A549 (cell line): ENCODE measurements around the gene CELF2. TPM values are rescaled to one million over a fixed set of nuclear protein-coding genes. Genes with fewer than 3 reads are reported as not detected.

Source experiments
- ATAC-seq, 2 experiments: fragments of 200-7000 bp in 1 of 2; fragments of >200 bp in 1 of 2; cut with Nextera tagmentation in 1 of 2; cut with Tn5 transposase in 1 of 2; 3 replicates each; pipeline versions ENCODE4 v1.8.0 to v1.9.1; 2018 to 2020; ENCODE audit warnings: mild to moderate bottlenecking in 1 of 2, moderate library complexity in 1 of 2
- CTCF ChIA-PET: fragments of 300-600 bp; sonication (Branson Sonifier 250); formaldehyde crosslinking; extraction: SDS; loops from one replicate; lab custom pipeline; 2021; ENCODE audit warnings: antibody characterized with exemption, inconsistent platforms; lab: Yijun Ruan, JAX
- POLR2A ChIA-PET: fragments of 350-600 bp; formaldehyde crosslinking; extraction: SDS; loops from one replicate; lab custom pipeline; 2021; ENCODE audit warnings: antibody characterized with exemption, inconsistent platforms; lab: Yijun Ruan, JAX
- DNase-seq, 2 experiments: peaks; one replicate each; pipeline versions ENCODE4 v3.0.0 to v3.0.0-alpha.2; 2011 to 2016; ENCODE audit warnings: low read depth in 1 of 2, low spot score in 1 of 2
- FAIRE-seq: peaks from 2 replicates; lab custom pipeline; 2011; peaks lifted over from hg19 to GRCh38; lab: Jason Lieb, UNC
- H3K27ac ChIP-seq, 2 experiments: fragments of >200 bp; sonication (Bioruptor Twin); formaldehyde crosslinking; 3 replicates each; pipeline ENCODE4 v1.5.1; 2016 to 2017
- H3K4me1 ChIP-seq: fragments of >200 bp; sonication (Bioruptor Twin); formaldehyde crosslinking; 3 replicates; pipeline ENCODE4 v1.6.1; 2016
- H3K4me2 ChIP-seq: fragments of >200 bp; sonication (Bioruptor Twin); formaldehyde crosslinking; 3 replicates; pipeline ENCODE4 v1.6.1; 2016
- H3K4me3 ChIP-seq: fragments of >200 bp; sonication (Bioruptor Twin); formaldehyde crosslinking; 3 replicates; pipeline ENCODE4 v1.5.1; 2016
- H3K9me3 ChIP-seq: fragments of >200 bp; sonication (Bioruptor Twin); formaldehyde crosslinking; 3 replicates; pipeline ENCODE4 v1.6.1; 2016
- BHLHE40 ChIP-seq: IDR thresholded peaks from 2 replicates; pipeline ENCODE4 v1.6.1; 2012; ENCODE audit warnings: low read depth, low read length, inconsistent platforms
- E2F6 ChIP-seq: IDR thresholded peaks from 2 replicates; pipeline ENCODE4 v1.6.1; 2012; ENCODE audit warnings: low read depth, borderline replicate concordance
- EHMT2 ChIP-seq: fragments of 200-600 bp; sonication (generic); IDR thresholded peaks from 2 replicates; pipeline ENCODE4 v1.6.1; 2016; ENCODE audit warnings: antibody characterized with exemption, low read depth, mild to moderate bottlenecking, moderate library complexity
- FOXS1 ChIP-seq: fragments of 250-450 bp; sonication (Bioruptor Pico); IDR thresholded peaks from 2 replicates; pipeline ENCODE4 v1.5.0; 2020; ENCODE audit warnings: mild to moderate bottlenecking, moderate library complexity
- HMGXB4 ChIP-seq: fragments of 250-450 bp; sonication (Bioruptor Pico); IDR thresholded peaks from 2 replicates; pipeline ENCODE4 v1.5.0; 2021; ENCODE audit warnings: mild to moderate bottlenecking, moderate library complexity, borderline replicate concordance
- JUN ChIP-seq, 2 experiments: fragments of >200 bp; sonication (Bioruptor Twin); formaldehyde crosslinking; IDR thresholded peaks; 2 replicates in 1 of 2; 3 replicates in 1 of 2; pipeline ENCODE4 v1.6.1; 2016 to 2017
- JUNB ChIP-seq: fragments of >200 bp; sonication (Bioruptor Twin); formaldehyde crosslinking; IDR thresholded peaks from 2 replicates; pipeline ENCODE4 v1.6.1; 2016
- KDM1A ChIP-seq: fragments of 200-600 bp; sonication (generic); IDR thresholded peaks from 2 replicates; pipeline ENCODE4 v1.6.1; 2016; ENCODE audit warnings: low read depth, mild to moderate bottlenecking
- KDM5A ChIP-seq: fragments of 200-600 bp; sonication (generic); IDR thresholded peaks from 2 replicates; pipeline ENCODE4 v1.6.1; 2016; ENCODE audit warnings: antibody characterized with exemption, mild to moderate bottlenecking
- NFE2L2 ChIP-seq: fragments of 150-350 bp; conservative IDR thresholded peaks from 2 replicates; pipeline ENCODE4 v1.6.1; 2014; ENCODE audit warnings: low read length
- NR3C1 ChIP-seq: fragments of >200 bp; sonication (Bioruptor Twin); formaldehyde crosslinking; IDR thresholded peaks from 3 replicates; pipeline ENCODE4 v1.6.1; 2017
- PHF8 ChIP-seq: fragments of 200-600 bp; sonication (generic); IDR thresholded peaks from 2 replicates; pipeline ENCODE4 v1.6.1; 2016; ENCODE audit warnings: low read depth, mild to moderate bottlenecking, antibody characterized with exemption, moderate library complexity, borderline replicate concordance
- RARB ChIP-seq: fragments of 250-450 bp; sonication (Bioruptor Pico); IDR thresholded peaks from 2 replicates; pipeline ENCODE4 v1.8.0; 2021; ENCODE audit warnings: mild to moderate bottlenecking, moderate library complexity
- ZFP36 ChIP-seq: fragments of 450-650 bp; IDR thresholded peaks from 2 replicates; pipeline ENCODE4 v1.6.1; 2014; ENCODE audit warnings: borderline replicate concordance; ENCODE audit not compliant: partially characterized antibody
- ZNF302 ChIP-seq: fragments of 250-450 bp; sonication (Bioruptor Pico); IDR thresholded peaks from 2 replicates; pipeline ENCODE4 v1.9.0; 2021; ENCODE audit warnings: inconsistent platforms, mild to moderate bottlenecking, moderate library complexity
- WGBS: methylation state at CpG from one replicate; pipeline ENCODE4 v1.1.6; 2017; ENCODE audit errors: missing lambda C conversion rate; 5-methylcytosine and 5-hydroxymethylcytosine counted together
- polyA plus RNA-seq, 4 experiments: library from polyadenylated mRNA; depleted of rRNA in 3 of 4; stranded (reverse); fragments of >200 nt; fragmentation: RNase III in 1 of 4; extraction: RNeasy Plus Mini Kit Qiagen cat#74134 plus additional on column Dnase treatment in 1 of 4; gene quantifications; 2 replicates in 3 of 4; 3 replicates in 1 of 4; pipeline ENCODE4 v1.2.3, GENCODE V29; 2011 to 2017
- TF ChIP-seq, protein P1 (sequence below): fragments of 450-650 bp; IDR thresholded peaks from 2 replicates; pipeline ENCODE4 v1.6.1; 2014; ENCODE audit warnings: antibody characterized with exemption
- TF ChIP-seq, protein P2 (sequence below): fragments of >200 bp; sonication (Bioruptor Twin); formaldehyde crosslinking; IDR thresholded peaks from 3 replicates; pipeline ENCODE4 v1.5.1; 2016

The CELF2 gene
- polyA plus RNA-seq, 2 of the 4 experiments (the other 2 are of a cell fraction), result 0.01 to 0.03 TPM

GRCh38 chr10:11013836-11014235, 3.8 kb upstream of the CELF2 start:
- WGBS, result 3% methylated on average over 3 of the region's 3 CpGs
- no peak for FAIRE-seq
- no peak for TF ChIP-seq KDM1A
- no peak for TF ChIP-seq NR3C1
- TF ChIP-seq, protein P1, sequence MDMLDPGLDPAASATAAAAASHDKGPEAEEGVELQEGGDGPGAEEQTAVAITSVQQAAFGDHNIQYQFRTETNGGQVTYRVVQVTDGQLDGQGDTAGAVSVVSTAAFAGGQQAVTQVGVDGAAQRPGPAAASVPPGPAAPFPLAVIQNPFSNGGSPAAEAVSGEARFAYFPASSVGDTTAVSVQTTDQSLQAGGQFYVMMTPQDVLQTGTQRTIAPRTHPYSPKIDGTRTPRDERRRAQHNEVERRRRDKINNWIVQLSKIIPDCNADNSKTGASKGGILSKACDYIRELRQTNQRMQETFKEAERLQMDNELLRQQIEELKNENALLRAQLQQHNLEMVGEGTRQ, result no peak
- TF ChIP-seq, protein P2, sequence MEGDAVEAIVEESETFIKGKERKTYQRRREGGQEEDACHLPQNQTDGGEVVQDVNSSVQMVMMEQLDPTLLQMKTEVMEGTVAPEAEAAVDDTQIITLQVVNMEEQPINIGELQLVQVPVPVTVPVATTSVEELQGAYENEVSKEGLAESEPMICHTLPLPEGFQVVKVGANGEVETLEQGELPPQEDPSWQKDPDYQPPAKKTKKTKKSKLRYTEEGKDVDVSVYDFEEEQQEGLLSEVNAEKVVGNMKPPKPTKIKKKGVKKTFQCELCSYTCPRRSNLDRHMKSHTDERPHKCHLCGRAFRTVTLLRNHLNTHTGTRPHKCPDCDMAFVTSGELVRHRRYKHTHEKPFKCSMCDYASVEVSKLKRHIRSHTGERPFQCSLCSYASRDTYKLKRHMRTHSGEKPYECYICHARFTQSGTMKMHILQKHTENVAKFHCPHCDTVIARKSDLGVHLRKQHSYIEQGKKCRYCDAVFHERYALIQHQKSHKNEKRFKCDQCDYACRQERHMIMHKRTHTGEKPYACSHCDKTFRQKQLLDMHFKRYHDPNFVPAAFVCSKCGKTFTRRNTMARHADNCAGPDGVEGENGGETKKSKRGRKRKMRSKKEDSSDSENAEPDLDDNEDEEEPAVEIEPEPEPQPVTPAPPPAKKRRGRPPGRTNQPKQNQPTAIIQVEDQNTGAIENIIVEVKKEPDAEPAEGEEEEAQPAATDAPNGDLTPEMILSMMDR, result no peak
- no peak for TF ChIP-seq ZNF302 (CRISPR knock-in tag)
- TF ChIP-seq ZFP36, result no peak
- no peak for TF ChIP-seq BHLHE40
- no peak for TF ChIP-seq FOXS1 (CRISPR knock-in tag)
- no peak for TF ChIP-seq RARB (CRISPR knock-in tag)
- TF ChIP-seq HMGXB4 (CRISPR knock-in tag), result no peak
- TF ChIP-seq NFE2L2, result no peak
- no peak for TF ChIP-seq PHF8
- no peak for TF ChIP-seq KDM5A
- TF ChIP-seq, all 56 proteins: peak for 0
- Histone ChIP-seq H3K4me1 (peaks cover 7% of the 10 kb centered on the region; the same call in 1 of the 3 replicates), H3K27ac (no peak overlapping the region), H3K4me3 (no peak overlapping the region), H3K4me2 (no peak overlapping the region), H3K9me3 (no peaks in the 10 kb centered on the region)
- DNase-seq (no peak), ATAC-seq (no peak)
- ChIA-PET POLR2A (no interaction called here), CTCF (no interaction called here)

GRCh38 chr10:11014671-11015445, 2.8 kb upstream of the CELF2 start:
- DNase-seq, result no peak
- POLR2A ChIA-PET, result no interaction called here
- no peak for TF ChIP-seq JUNB
- TF ChIP-seq PHF8, result no peak
- no peak for TF ChIP-seq EHMT2
- WGBS, result 45% methylated on average over 14 of the region's 14 CpGs
- Histone ChIP-seq H3K4me2 (no peak overlapping the region), H3K27ac (no peak overlapping the region), H3K9me3 (no peaks in the 10 kb centered on the region), H3K4me3 (no peak overlapping the region), H3K4me1 (peaks cover 7% of the 10 kb centered on the region; the same call in 1 of the 3 replicates)
- FAIRE-seq, result no peak
- no peak for ATAC-seq
- CTCF ChIA-PET, result interaction anchor here (1.1 to 1.4 kb wide), 2 partner anchors 9 to 20 kb away, joined by 3 read pairs; no protein-coding TSS in a partner anchor

- Histone ChIP-seq H3K4me2 (no peak overlapping the region), H3K4me1 (peaks cover 7% of the 10 kb centered on the region; the same call in 1 of the 3 replicates), H3K27ac (no peak overlapping the region), H3K4me3 (no peak overlapping the region), H3K9me3 (no peaks in the 10 kb centered on the region)
- DNase-seq (no peak), FAIRE-seq (no peak), ATAC-seq (no peak)
- CTCF ChIA-PET, result interaction anchor here (1.0 to 1.4 kb wide), 3 partner anchors 10 to 20 kb away, joined by 3 to 4 read pairs (median 3); no protein-coding TSS in a partner anchor
- TF ChIP-seq KDM1A (no peak), BHLHE40 (no peak), JUN (IDR thresholded peaks at IDR 0.05) (no peak), E2F6 (no peak)
- POLR2A ChIA-PET, result no interaction called here
- WGBS, result 9% methylated on average over 2 of the region's 2 CpGs
These were observed 2.2 kb upstream of the CELF2 start for GRCh38 chr10:11015446-11015934.
